Glutamatergic neuron (in vitro differentiated cells): ENCODE measurements around the gene OR4D1. TPM values are rescaled to one million over a fixed set of nuclear protein-coding genes. Genes with fewer than 3 reads are reported as not detected.
"Not testable (repeated sequence)": the region's sequence is repeated elsewhere in the genome, so short reads cannot be mapped to it uniquely, and the experiment has no call there.

Experiments used
- DNase-seq: peaks from one replicate; pipeline ENCODE4 v3.0.0; 2022
- H3K27ac Mint-ChIP-seq: one replicate; pipeline ENCODE4 v1.8.0; 2020; ENCODE audit warnings: mild to moderate bottlenecking, mixed read lengths, inconsistent platforms; ENCODE audit not compliant: unreplicated experiment
- H3K27me3 Mint-ChIP-seq: one replicate; pipeline ENCODE4 v1.8.0; 2020; ENCODE audit warnings: mild to moderate bottlenecking, moderate library complexity, mixed read lengths, inconsistent platforms; ENCODE audit not compliant: unreplicated experiment
- H3K36me3 Mint-ChIP-seq: one replicate; pipeline ENCODE4 v1.8.0; 2020; ENCODE audit warnings: mild to moderate bottlenecking, mixed read lengths, inconsistent platforms; ENCODE audit not compliant: unreplicated experiment
- H3K4me1 Mint-ChIP-seq: one replicate; pipeline ENCODE4 v1.8.0; 2020; ENCODE audit warnings: mild to moderate bottlenecking, low read depth, mixed read lengths, inconsistent platforms; ENCODE audit not compliant: unreplicated experiment
- H3K4me3 Mint-ChIP-seq: one replicate; pipeline ENCODE4 v1.8.0; 2020; ENCODE audit warnings: mild to moderate bottlenecking, mixed read lengths, inconsistent platforms; ENCODE audit not compliant: unreplicated experiment
- H3K9me3 Mint-ChIP-seq: one replicate; pipeline ENCODE4 v1.8.0; 2020; ENCODE audit warnings: mild to moderate bottlenecking, moderate library complexity, mixed read lengths, inconsistent platforms; ENCODE audit not compliant: unreplicated experiment
- CTCF ChIP-seq: fragments of 200-600 bp; sonication (generic); IDR thresholded peaks from one replicate; pipeline ENCODE4 v1.5.0; 2021; ENCODE audit not compliant: partially characterized antibody, unreplicated experiment
- long read RNA-seq: library from polyadenylated mRNA; unstranded; transcript quantifications from one replicate; pipeline ENCODE4 v2.0.0, GENCODE V29; 2020; ENCODE audit not compliant: unreplicated experiment
- total RNA-seq: library from RNA; stranded (reverse); fragmentation: NEBNext Ultra II Directional; extraction: Animal tissue kit (Norgen Biotek cat#: 25700); gene quantifications from one replicate; pipeline ENCODE4 v1.2.1, GENCODE V29; 2021; ENCODE audit not compliant: unreplicated experiment

OR4D1 gene
- not detected for total RNA-seq
- long read RNA-seq: 0 reads

DNA sequence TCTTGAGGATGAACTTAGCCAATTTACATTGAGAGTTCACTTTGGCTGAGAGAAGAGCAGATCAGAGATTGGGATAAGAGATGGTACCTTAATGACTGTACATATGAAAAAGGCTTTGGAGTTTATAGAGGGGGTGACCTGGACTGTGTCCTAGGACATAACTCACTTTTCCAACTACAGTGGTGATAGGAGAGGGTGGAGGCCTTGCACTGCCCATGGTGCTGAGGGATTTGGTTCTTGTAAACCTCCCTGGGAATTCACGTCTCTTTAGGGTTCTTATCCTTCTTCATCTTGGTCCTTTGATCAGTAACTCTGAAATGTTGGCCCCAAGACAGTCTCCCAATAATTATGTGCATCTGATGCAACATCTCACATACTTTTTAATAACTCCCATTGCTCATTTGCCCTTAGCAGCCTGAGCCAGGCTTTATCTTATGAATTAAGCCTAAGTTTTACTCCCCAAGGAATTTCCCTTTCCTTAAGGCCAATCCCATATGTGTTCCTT is at the start of gene OR4D1:
OR4D1 (plus strand) TSS at position 455 of the 505 bp plus-strand sequence. CDS start 6,770 bp downstream, outside the sequence.
- peaks cover 3% of the 10 kb centered on the region for H3K9me3 Mint-ChIP-seq
- TF ChIP-seq CTCF: no peak
- no peak within 1 kb of the TSS for H3K4me3 Mint-ChIP-seq
- H3K27me3 Mint-ChIP-seq: peaks cover 6% of the 10 kb centered on the region
- peaks cover 12% of the 10 kb centered on the region for H3K36me3 Mint-ChIP-seq
- no peak within 1 kb of the TSS for H3K27ac Mint-ChIP-seq
- no peak for DNase-seq
- no peaks in the 10 kb centered on the region for H3K4me1 Mint-ChIP-seq

DNA sequence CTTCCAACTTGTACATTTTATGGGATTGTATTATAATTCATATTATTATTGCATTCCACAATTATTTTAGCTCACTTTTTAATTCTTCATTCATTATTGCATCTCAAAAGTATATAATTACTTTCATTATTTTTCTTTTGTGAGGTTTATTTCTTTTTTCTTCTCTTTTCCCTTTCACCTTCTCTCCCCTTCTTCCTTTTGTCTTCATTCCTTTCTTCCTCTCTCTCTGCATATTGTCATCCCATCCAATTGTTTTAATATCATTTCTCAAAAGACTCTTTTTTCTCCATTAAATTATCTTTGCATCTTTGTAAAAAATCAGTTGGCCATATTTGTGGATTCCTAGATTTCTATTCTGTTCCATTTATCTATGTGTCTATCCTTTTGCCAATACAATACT is 47.7 kb upstream of the OR4D1 start:
- no peaks in the 10 kb centered on the region for H3K4me1 Mint-ChIP-seq
- H3K9me3 Mint-ChIP-seq: no peaks in the 10 kb centered on the region
- H3K27me3 Mint-ChIP-seq: no peaks in the 10 kb centered on the region
- no peak for TF ChIP-seq CTCF
- H3K36me3 Mint-ChIP-seq: no peaks in the 10 kb centered on the region
- DNase-seq: no peak
- no peak overlapping the region for H3K4me3 Mint-ChIP-seq
- H3K27ac Mint-ChIP-seq: no peak overlapping the region

GRCh38 chr17:58101898-58102297 is 46.3 kb upstream of the OR4D1 start:
- not testable (repeated sequence) for DNase-seq, H3K27ac Mint-ChIP-seq, H3K27me3 Mint-ChIP-seq, H3K9me3 Mint-ChIP-seq, H3K4me3 Mint-ChIP-seq, H3K4me1 Mint-ChIP-seq, H3K36me3 Mint-ChIP-seq

DNA sequence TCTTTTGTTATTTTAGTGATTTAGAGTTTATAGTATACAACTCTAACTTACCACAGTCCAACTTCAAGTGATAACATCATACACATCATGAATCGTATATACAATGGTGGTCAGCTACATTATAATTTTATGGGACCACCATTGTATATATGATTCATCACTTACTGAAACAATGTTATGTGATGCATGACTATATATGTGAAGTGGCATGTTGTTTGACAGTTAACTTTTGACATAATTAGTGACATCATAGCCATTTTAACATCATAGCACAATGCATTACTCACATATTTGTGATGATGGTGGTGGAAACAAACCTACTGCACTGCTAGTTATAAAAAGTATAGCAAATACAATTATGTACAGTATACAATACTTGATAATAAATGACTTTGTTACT is 43.1 kb upstream of the OR4D1 start:
- Mint-ChIP-seq H3K27ac (no peak overlapping the region), H3K4me1 (no peaks in the 10 kb centered on the region)

GRCh38 chr17:58107306-58107705 is 40.9 kb upstream of the OR4D1 start:
- Mint-ChIP-seq H3K36me3 (no peaks in the 10 kb centered on the region), H3K9me3 (peaks cover 4% of the 10 kb centered on the region), H3K27me3 (peaks cover 2% of the 10 kb centered on the region), H3K4me1 (no peaks in the 10 kb centered on the region), H3K27ac (no peak overlapping the region), H3K4me3 (no peak overlapping the region)
- DNase-seq: no peak
- no peak for TF ChIP-seq CTCF

More for the DNA sequence above, 43.1 kb upstream of the OR4D1 start:
- Mint-ChIP-seq H3K27me3 (no peaks in the 10 kb centered on the region), H3K36me3 (no peaks in the 10 kb centered on the region), H3K9me3 (peaks cover 4% of the 10 kb centered on the region), H3K4me3 (no peak overlapping the region)
- DNase-seq: no peak
- TF ChIP-seq CTCF: no peak
